WI38 (cell line): ENCODE results near the gene URGCP.
"Not testable (repeated sequence)": the region's sequence is repeated elsewhere in the genome, so short reads cannot be mapped to it uniquely, and the experiment has no call there.

Experiments used
- H3K4me3 ChIP-seq: 2 replicates; pipeline ENCODE4 v1.5.1; 2011; ENCODE audit warnings: low read depth, mild to moderate bottlenecking, control low read depth, low read length
- CTCF ChIP-seq: IDR thresholded peaks from 2 replicates; pipeline ENCODE4 v1.5.1; 2012; ENCODE audit warnings: low read depth, mild to moderate bottlenecking, control low read depth, low read length

The URGCP gene

GRCh38 chr7:43915907-43916306, 9.5 kb upstream of the URGCP start:
- H3K4me3 ChIP-seq, result no peak overlapping the region
- no peak for TF ChIP-seq CTCF

DNA sequence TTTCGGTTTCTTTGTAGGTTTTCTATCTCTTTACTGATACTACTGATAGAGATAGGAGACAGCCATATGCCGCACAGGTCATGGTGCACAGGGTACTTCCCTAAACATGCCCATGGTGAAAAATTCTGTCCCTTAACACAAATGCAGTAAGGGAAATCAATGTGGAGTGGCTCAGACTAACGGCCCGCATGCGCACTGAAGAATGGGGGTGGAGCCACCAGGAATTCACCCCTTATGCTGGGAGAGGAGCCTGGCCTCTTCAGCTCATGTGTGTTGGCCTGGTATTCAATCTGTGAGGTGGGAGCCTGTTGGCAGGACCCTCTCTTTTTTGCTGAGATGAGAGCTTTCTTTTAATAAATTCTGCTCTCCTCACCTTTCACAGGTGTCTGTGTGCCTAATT, 8.4 kb upstream of the URGCP start:
- no peak overlapping the region for H3K4me3 ChIP-seq
- no peak for TF ChIP-seq CTCF

DNA sequence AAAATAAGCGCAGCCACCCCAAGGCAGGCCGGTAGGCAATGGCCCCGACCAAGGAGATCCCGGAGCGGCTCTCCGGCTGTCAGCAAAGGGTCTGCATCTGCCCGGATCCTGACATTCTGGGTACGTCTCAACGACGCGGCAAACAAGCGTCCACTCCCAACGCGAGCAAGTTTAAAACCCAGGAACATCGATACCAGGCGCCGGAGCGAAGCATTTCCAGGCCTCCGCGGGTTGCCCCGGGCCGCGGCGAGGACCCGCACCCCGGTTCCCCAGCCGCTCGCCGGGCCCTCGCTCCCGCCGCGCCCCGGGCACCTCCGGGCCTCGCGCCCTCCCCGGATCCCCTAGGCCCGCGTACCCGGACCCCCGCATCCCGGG, 453 bp downstream of the URGCP start:
- no peak for TF ChIP-seq CTCF
- H3K4me3 ChIP-seq, result peak overlapping the region; percentile 76

GRCh38 chr7:43905209-43905946, 1.0 kb downstream of the URGCP start:
- TF ChIP-seq CTCF, result no peak
- peak overlapping the region; percentile 76 for H3K4me3 ChIP-seq

- no peak for TF ChIP-seq CTCF
- H3K4me3 ChIP-seq, result peak overlapping the region; percentile 76
Measured at GRCh38 chr7:43904533-43905208, 1.7 kb downstream of the URGCP start.

DNA sequence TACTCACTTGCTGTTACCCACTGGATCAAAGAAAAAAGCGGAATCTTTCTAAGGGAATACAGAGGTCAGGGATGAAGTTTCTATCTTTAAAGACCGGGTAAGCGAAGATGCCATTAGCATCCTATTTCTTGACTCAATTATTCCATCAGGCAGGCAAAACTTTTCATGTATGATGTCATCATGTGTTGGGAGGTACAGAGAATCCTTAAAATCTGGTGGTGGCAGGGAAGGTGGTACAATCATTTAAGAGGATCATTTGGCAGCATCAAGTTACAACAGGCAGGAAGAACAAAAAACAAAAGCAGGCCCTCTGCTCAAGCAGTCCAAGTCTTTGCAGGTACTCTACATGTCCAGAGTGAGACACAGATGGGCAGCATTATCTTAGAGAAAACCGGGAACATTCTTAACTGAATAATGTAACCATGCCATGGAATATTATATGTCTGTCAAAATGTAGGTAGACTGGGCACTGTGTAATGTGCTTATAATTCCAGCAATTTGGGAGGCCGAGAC, 3.8 kb downstream of the URGCP start:
- TF ChIP-seq CTCF, result no peak
- no peak overlapping the region for H3K4me3 ChIP-seq

DNA sequence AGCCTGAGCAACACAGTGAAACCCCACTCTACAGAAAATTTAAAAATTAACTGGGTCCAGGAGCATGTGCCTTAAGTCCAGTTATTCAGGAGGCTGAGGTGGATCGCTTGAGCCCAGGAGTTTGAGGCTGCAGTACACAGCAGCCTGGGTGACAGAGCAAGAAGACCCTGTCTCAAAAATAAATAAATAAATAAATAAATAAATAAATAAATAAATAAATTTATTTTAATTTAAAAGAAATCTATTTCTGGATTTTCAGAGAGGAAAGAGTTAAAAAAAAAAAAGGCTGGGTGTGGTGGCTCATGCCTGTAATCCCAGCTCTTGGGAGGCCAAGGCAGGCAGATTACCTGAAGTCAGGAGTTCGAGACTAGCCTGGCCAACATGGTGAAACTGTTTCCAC, 7.8 kb downstream of the URGCP start:
- not testable (repeated sequence) for H3K4me3 ChIP-seq
